ENCODE results near the gene EXT2. TPM values are rescaled to one million over a fixed set of nuclear protein-coding genes. Genes with fewer than 3 reads are reported as not detected.

The EXT2 gene
- total and polyA plus RNA-seq, 10 of the 15 experiments (the other 5 are each of a cell fraction or from before 2014, with no cell fraction given) = 3.8 to 31.4 (median 17.9) TPM

DNA sequence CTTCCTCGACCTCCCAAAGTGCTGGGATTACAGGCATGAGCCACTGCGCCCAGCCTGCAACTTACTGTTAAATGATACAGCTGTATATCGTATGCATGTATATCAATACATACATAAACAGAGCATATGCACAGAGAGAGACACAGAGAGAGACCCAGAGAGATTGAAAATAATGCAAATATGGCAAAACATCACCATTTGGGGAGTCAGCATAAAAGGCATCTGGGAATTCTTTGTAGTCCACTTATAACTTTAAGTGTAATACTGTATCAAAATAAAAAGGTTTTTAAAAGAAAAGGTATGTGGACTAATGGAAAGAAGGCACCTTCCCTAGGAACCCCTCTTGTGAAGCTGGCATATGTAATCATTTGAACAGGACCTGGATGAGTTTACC is 192.7 kb downstream of the EXT2 start:
- POLR2A ChIA-PET = no interaction called here

DNA sequence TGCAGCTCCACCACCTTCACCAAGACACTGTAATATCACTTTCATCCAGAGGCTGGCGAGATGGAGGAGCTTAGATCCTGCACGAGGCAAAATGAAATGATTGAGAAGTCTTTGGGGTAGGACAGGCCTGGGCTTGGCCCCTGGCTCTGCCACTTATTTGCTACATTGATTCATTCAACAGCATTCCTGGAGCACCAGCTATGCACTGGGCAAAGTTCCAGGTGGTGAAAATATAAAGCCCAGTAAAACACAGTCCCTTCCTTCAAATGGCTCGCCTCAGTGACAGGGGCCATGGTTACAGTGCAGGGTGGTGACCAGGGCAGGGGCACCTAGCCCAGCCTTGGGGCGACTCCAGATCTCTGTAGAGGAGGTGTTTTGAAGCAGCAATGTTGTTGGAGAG is 194.7 kb downstream of the EXT2 start:
- no peaks in the 10 kb centered on the region for H3K9me3 ChIP-seq (replicated peaks; ENCODE audit: control insufficient read depth, insufficient read depth, low read length)
- ATAC-seq (no peak), DNase-seq (ENCODE audit: low read depth, low spot score) (no peak), FAIRE-seq (no peak)
- no peak overlapping the region for H3K4me2 ChIP-seq (ENCODE audit: control insufficient read depth, insufficient read depth)
- no peaks in the 10 kb centered on the region for H4K20me1 ChIP-seq (ENCODE audit: control insufficient read depth, insufficient read depth)
- no peaks in the 10 kb centered on the region for H3K27me3 ChIP-seq (replicated peaks in 1 of 2; ENCODE audit: control insufficient read depth in 2 of 2, insufficient read depth in 2 of 2, low read length in 1 of 2)
- no TSS peak for BruUV-seq (replicated peaks)
- ChIA-PET POLR2A (no interaction called here), RAD21 (ENCODE audit: unreplicated experiment) (no interaction called here), SMC1A (ENCODE audit: uncharacterized antibody, unreplicated experiment) (no interaction called here), CTCF (interaction anchor here (1.6 kb wide), 1 partner anchor 157 kb away, joined by 6 read pairs; no protein-coding TSS in a partner anchor)
- 19% methylated on average over 4 of the region's 4 CpGs for WGBS (ENCODE audit: insufficient coverage, insufficient replicate concordance, low lambda C conversion rate, missing lambda C conversion rate)
- no peak overlapping the region for H3K4me3 ChIP-seq
- no peak overlapping the region for H3K27ac ChIP-seq (ENCODE audit: control insufficient read depth, insufficient read depth)
- no peaks in the 10 kb centered on the region for H3K36me3 ChIP-seq (ENCODE audit: control insufficient read depth in 2 of 2, insufficient read depth in 2 of 2, low read length in 1 of 2)
- intact Hi-C loops (cut with micrococcal nuclease; ENCODE audit: unreplicated experiment) (no loop called here), in situ Hi-C loops (cut with MboI) (no loop called here)
- H3K4me1 ChIP-seq (ENCODE audit: control insufficient read depth, insufficient read depth, low read length) = no peaks in the 10 kb centered on the region
- H2AFZ ChIP-seq (ENCODE audit: control insufficient read depth, low read depth, low read length) = no peak overlapping the region
- H3K79me2 ChIP-seq (ENCODE audit: control insufficient read depth, insufficient read depth, low read length) = no peaks in the 10 kb centered on the region
- H3K9ac ChIP-seq (ENCODE audit: control insufficient read depth, insufficient read depth, low read length) = no peak overlapping the region
- TF ChIP-seq MTA3 (IDR thresholded peaks at IDR 0.05; ENCODE audit: borderline replicate concordance, low read length) (no peak), BCL11A (IDR thresholded peaks at IDR 0.05; ENCODE audit: low read depth, low read length) (no peak), NFXL1 (IDR thresholded peaks at IDR 0.05; ENCODE audit: borderline replicate concordance) (no peak), YBX1 (IDR thresholded peaks at IDR 0.05) (no peak), NR2F1 (conservative IDR thresholded peaks at IDR 0.05) (no peak), JUNB (IDR thresholded peaks at IDR 0.05) (no peak)
- TF ChIP-seq, protein P1, sequence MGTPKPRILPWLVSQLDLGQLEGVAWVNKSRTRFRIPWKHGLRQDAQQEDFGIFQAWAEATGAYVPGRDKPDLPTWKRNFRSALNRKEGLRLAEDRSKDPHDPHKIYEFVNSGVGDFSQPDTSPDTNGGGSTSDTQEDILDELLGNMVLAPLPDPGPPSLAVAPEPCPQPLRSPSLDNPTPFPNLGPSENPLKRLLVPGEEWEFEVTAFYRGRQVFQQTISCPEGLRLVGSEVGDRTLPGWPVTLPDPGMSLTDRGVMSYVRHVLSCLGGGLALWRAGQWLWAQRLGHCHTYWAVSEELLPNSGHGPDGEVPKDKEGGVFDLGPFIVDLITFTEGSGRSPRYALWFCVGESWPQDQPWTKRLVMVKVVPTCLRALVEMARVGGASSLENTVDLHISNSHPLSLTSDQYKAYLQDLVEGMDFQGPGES (IDR thresholded peaks at IDR 0.05) = no peak
- TF ChIP-seq, protein P2, sequence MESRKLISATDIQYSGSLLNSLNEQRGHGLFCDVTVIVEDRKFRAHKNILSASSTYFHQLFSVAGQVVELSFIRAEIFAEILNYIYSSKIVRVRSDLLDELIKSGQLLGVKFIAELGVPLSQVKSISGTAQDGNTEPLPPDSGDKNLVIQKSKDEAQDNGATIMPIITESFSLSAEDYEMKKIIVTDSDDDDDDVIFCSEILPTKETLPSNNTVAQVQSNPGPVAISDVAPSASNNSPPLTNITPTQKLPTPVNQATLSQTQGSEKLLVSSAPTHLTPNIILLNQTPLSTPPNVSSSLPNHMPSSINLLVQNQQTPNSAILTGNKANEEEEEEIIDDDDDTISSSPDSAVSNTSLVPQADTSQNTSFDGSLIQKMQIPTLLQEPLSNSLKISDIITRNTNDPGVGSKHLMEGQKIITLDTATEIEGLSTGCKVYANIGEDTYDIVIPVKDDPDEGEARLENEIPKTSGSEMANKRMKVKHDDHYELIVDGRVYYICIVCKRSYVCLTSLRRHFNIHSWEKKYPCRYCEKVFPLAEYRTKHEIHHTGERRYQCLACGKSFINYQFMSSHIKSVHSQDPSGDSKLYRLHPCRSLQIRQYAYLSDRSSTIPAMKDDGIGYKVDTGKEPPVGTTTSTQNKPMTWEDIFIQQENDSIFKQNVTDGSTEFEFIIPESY (IDR thresholded peaks at IDR 0.05) = no peak
- TF ChIP-seq, protein P3, sequence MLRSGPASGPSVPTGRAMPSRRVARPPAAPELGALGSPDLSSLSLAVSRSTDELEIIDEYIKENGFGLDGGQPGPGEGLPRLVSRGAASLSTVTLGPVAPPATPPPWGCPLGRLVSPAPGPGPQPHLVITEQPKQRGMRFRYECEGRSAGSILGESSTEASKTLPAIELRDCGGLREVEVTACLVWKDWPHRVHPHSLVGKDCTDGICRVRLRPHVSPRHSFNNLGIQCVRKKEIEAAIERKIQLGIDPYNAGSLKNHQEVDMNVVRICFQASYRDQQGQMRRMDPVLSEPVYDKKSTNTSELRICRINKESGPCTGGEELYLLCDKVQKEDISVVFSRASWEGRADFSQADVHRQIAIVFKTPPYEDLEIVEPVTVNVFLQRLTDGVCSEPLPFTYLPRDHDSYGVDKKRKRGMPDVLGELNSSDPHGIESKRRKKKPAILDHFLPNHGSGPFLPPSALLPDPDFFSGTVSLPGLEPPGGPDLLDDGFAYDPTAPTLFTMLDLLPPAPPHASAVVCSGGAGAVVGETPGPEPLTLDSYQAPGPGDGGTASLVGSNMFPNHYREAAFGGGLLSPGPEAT (IDR thresholded peaks at IDR 0.05; ENCODE audit: low read depth) = no peak

More for the DNA sequence above, 192.7 kb downstream of the EXT2 start:
- no peak overlapping the region for H3K9ac ChIP-seq (ENCODE audit: control insufficient read depth, insufficient read depth, low read length)
- WGBS (ENCODE audit: insufficient coverage, insufficient replicate concordance, low lambda C conversion rate, missing lambda C conversion rate) = 29% methylated on average over 3 of the region's 3 CpGs
- intact Hi-C loops (cut with micrococcal nuclease; ENCODE audit: unreplicated experiment) = loop anchor here (5.0 to 10.0 kb wide), 4 partner anchors 194 to 627 kb away; no protein-coding TSS in a partner anchor
- no peak for DNase-seq (ENCODE audit: low read depth, low spot score)
- no peaks in the 10 kb centered on the region for H3K27me3 ChIP-seq (replicated peaks in 1 of 2; ENCODE audit: control insufficient read depth in 2 of 2, insufficient read depth in 2 of 2, low read length in 1 of 2)
- CTCF ChIA-PET = interaction anchor here (0.6 to 1.8 kb wide), 4 partner anchors 20 to 252 kb away, joined by 3 to 7 read pairs (median 4); partner anchors contain the start of gene EXT2
- H2AFZ ChIP-seq (ENCODE audit: control insufficient read depth, low read depth, low read length) = no peak overlapping the region
- RAD21 ChIA-PET (ENCODE audit: unreplicated experiment) = interaction anchor here (1.6 to 2.1 kb wide), 2 partner anchors 247 to 252 kb away, joined by 5 to 7 read pairs; no protein-coding TSS in a partner anchor
- no peak overlapping the region for H3K4me3 ChIP-seq
- H3K4me2 ChIP-seq (ENCODE audit: control insufficient read depth, insufficient read depth) = no peak overlapping the region
- H3K4me1 ChIP-seq (ENCODE audit: control insufficient read depth, insufficient read depth, low read length) = no peaks in the 10 kb centered on the region
- no TSS peak for BruUV-seq (replicated peaks)
- SMC1A ChIA-PET (ENCODE audit: uncharacterized antibody, unreplicated experiment) = interaction anchor here (0.9 to 1.8 kb wide), 2 partner anchors 183 to 248 kb away, joined by 3 to 4 read pairs; no protein-coding TSS in a partner anchor
- H3K79me2 ChIP-seq (ENCODE audit: control insufficient read depth, insufficient read depth, low read length) = no peaks in the 10 kb centered on the region
- no peak overlapping the region for H3K27ac ChIP-seq (ENCODE audit: control insufficient read depth, insufficient read depth)
- H3K36me3 ChIP-seq (ENCODE audit: control insufficient read depth in 2 of 2, insufficient read depth in 2 of 2, low read length in 1 of 2) = no peaks in the 10 kb centered on the region
- ATAC-seq = no peak
- TF ChIP-seq, protein P4, sequence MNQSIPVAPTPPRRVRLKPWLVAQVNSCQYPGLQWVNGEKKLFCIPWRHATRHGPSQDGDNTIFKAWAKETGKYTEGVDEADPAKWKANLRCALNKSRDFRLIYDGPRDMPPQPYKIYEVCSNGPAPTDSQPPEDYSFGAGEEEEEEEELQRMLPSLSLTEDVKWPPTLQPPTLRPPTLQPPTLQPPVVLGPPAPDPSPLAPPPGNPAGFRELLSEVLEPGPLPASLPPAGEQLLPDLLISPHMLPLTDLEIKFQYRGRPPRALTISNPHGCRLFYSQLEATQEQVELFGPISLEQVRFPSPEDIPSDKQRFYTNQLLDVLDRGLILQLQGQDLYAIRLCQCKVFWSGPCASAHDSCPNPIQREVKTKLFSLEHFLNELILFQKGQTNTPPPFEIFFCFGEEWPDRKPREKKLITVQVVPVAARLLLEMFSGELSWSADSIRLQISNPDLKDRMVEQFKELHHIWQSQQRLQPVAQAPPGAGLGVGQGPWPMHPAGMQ (IDR thresholded peaks at IDR 0.05; ENCODE audit: borderline replicate concordance) = no peak
- TF ChIP-seq ESRRA (IDR thresholded peaks at IDR 0.05; ENCODE audit: low read length) (no peak), SMAD1 (IDR thresholded peaks at IDR 0.05; ENCODE audit: low read depth, partially characterized antibody) (no peak)
- in situ Hi-C loops (cut with MboI) = loop anchor here (5.0 to 10.0 kb wide), 2 partner anchors 249 to 337 kb away; no protein-coding TSS in a partner anchor
- H3K9me3 ChIP-seq (replicated peaks; ENCODE audit: control insufficient read depth, insufficient read depth, low read length) = no peaks in the 10 kb centered on the region
- no peaks in the 10 kb centered on the region for H4K20me1 ChIP-seq (ENCODE audit: control insufficient read depth, insufficient read depth)
- no peak for FAIRE-seq

Measured in GM12878 (cell line).